ENCODE results near the gene ACER2.

DNA sequence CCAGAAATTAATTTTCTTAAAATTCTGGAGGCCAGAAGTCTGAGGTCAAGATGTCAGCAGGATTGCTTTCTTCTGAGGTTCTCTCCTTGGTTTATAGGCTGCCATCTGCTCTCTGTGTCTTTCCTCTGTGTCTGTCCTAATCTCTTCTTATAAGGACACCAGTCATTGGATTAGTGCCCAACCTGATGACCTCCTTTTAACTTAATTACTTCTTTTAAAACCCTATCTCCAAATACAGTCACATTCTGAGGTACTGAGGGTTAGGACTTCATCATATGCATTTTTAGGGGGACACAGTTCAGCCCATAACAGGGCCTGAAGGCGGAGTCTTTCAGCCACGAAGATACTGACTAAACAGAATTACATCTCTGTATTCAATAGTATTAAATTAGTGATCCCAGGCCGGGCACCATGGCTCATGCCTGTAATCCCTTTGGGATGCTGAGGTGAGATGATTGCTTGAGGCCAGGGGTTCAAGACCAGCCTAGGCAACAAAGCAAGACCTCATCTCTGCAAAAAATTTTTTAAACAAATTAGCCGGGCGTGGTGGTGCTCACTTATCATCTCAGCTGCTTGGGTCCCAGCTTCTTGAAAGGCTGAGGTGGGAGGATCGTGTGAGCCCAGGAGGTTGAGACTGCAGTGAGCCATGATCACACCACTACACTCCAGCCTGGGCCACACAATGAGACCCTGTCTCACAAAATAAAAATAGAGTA lies 22.9 kb upstream of the ACER2 start:
- TF ChIP-seq, protein P1, sequence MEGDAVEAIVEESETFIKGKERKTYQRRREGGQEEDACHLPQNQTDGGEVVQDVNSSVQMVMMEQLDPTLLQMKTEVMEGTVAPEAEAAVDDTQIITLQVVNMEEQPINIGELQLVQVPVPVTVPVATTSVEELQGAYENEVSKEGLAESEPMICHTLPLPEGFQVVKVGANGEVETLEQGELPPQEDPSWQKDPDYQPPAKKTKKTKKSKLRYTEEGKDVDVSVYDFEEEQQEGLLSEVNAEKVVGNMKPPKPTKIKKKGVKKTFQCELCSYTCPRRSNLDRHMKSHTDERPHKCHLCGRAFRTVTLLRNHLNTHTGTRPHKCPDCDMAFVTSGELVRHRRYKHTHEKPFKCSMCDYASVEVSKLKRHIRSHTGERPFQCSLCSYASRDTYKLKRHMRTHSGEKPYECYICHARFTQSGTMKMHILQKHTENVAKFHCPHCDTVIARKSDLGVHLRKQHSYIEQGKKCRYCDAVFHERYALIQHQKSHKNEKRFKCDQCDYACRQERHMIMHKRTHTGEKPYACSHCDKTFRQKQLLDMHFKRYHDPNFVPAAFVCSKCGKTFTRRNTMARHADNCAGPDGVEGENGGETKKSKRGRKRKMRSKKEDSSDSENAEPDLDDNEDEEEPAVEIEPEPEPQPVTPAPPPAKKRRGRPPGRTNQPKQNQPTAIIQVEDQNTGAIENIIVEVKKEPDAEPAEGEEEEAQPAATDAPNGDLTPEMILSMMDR (IDR thresholded peaks at IDR 0.05), result no peak
- TF ChIP-seq POLR2A (IDR thresholded peaks at IDR 0.05), result no peak
